ENCODE results near the gene CDKAL1.

DNA sequence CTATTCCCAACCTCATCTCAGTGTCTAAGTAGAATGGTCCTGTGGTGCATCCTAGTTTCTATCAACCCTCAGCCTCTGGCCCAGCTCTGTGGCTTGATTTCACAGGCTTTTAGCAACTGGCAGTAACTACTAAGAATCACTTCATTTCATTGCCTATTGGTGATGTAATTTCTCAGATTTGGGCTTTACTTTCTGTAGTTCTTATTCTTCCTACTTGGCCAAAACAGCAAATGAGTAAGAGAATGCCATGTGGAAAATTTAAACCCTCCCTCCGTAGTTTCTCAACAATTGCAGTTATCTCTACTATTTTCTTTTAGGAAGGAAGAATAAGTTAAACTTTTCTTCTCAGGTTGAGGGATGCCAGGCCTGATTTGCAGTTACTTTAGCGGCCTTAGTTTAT lies 387.3 kb downstream of the CDKAL1 start:
- no peak for TF ChIP-seq POLR2A (IDR thresholded peaks at IDR 0.05)
- TF ChIP-seq, protein P1, sequence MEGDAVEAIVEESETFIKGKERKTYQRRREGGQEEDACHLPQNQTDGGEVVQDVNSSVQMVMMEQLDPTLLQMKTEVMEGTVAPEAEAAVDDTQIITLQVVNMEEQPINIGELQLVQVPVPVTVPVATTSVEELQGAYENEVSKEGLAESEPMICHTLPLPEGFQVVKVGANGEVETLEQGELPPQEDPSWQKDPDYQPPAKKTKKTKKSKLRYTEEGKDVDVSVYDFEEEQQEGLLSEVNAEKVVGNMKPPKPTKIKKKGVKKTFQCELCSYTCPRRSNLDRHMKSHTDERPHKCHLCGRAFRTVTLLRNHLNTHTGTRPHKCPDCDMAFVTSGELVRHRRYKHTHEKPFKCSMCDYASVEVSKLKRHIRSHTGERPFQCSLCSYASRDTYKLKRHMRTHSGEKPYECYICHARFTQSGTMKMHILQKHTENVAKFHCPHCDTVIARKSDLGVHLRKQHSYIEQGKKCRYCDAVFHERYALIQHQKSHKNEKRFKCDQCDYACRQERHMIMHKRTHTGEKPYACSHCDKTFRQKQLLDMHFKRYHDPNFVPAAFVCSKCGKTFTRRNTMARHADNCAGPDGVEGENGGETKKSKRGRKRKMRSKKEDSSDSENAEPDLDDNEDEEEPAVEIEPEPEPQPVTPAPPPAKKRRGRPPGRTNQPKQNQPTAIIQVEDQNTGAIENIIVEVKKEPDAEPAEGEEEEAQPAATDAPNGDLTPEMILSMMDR (IDR thresholded peaks at IDR 0.05): no peak

All from prostate gland (tissue), 2 donors.